Ovary (tissue), 9 donors: ENCODE results near the gene NPAS4. TPM values are rescaled to one million over a fixed set of nuclear protein-coding genes. Genes with fewer than 3 reads are reported as not detected.

Source experiments
- DNase-seq, 5 donors: peaks; one replicate each; pipeline ENCODE4 v3.0.0-alpha.2; 2019 to 2020
- H3K27ac ChIP-seq, 2 donors: fragments of 200-600 bp; one replicate each; pipeline versions ENCODE4 v1.5.1 to v1.8.0; 2019 to 2022
- H3K27me3 ChIP-seq: fragments of 200-600 bp; one replicate; pipeline ENCODE4 v1.8.0; 2022
- H3K36me3 ChIP-seq: fragments of 200-600 bp; sonication (generic); one replicate; pipeline ENCODE4 v1.5.1; 2019
- H3K4me1 ChIP-seq: one replicate; pipeline ENCODE4 v1.8.1; 2013; ENCODE audit warnings: mild to moderate bottlenecking, moderate library complexity; ENCODE audit not compliant: insufficient read depth
- H3K4me3 ChIP-seq: fragments of 200-600 bp; sonication (generic); one replicate; pipeline ENCODE4 v1.5.1; 2017
- H3K9me3 ChIP-seq, 2 donors: fragments of 200-600 bp in 1 of 2; sonication (generic) in 1 of 2; one replicate each; pipeline versions ENCODE4 v1.5.1 to v1.8.1; 2013 to 2019; ENCODE audit warnings: mild to moderate bottlenecking in 1 of 2, moderate library complexity in 1 of 2
- EP300 ChIP-seq: sonication (generic); formaldehyde crosslinking; IDR thresholded peaks from one replicate; pipeline ENCODE4 v1.6.1; 2017; ENCODE audit warnings: antibody characterized with exemption
- POLR2A ChIP-seq: fragments of 450-650 bp; IDR thresholded peaks from one replicate; pipeline ENCODE4 v1.6.1; 2017; ENCODE audit warnings: antibody characterized with exemption, mild to moderate bottlenecking, moderate library complexity
- WGBS, 3 donors: extraction: QIAGEN DNeasy Blood & Tissue Kit in 1 of 3; methylation state at CpG; one replicate each; pipeline versions ENCODE4 v1.1.5 to v1.1.7; 2013 to 2017; 5-methylcytosine and 5-hydroxymethylcytosine counted together
- intact Hi-C, 4 donors: fragments of 100-400 bp; cut with DNase I; formaldehyde crosslinking; loops; one replicate each; pipeline versions ENCODE4 v1.11.0 to v1.15.1; 2022 to 2023
- polyA plus RNA-seq, 2 donors: library from polyadenylated mRNA; stranded (reverse); fragments of 200-250 nt in 1 of 2; fragments of 350-450 nt in 1 of 2; fragmentation: Illumina TruSeq in 1 of 2; extraction: RNeasy Lipid Tissue Mini Kit (QIAGEN cat#74804) in 1 of 2; gene quantifications; one replicate each; pipeline ENCODE4 v1.2.3, GENCODE V29; 2013 to 2014
- total RNA-seq, 7 donors: library from RNA; depleted of rRNA in 2 of 7; stranded (reverse); fragments of >200 nt in 2 of 7; fragmentation: NEBNext Ultra II Directional in 3 of 7; extraction: Animal tissue kit (Norgen Biotek cat#: 25700) in 3 of 7; gene quantifications; one replicate each; pipeline versions ENCODE4 v1.1.0 to v1.2.4, GENCODE V29; 2016 to 2023
- TF ChIP-seq, protein P1 (sequence below), 3 donors: fragments of 450-650 bp in 2 of 3; fragments of 200-600 bp in 1 of 3; IDR thresholded peaks; one replicate each; pipeline versions ENCODE4 v1.5.1 to v1.8.0; 2016 to 2022; ENCODE audit warnings: antibody characterized with exemption in 3 of 3, mild to moderate bottlenecking in 1 of 3
- donor health status: DM: no; HTN: no; CAD: no; lungs with moderate emphysema.
- donor health status: DM: no; HTN: no; CAD: no.
- donor health status: Bipolar disorder and iron deficiency.
- donor health status: DM: yes; HTN: yes; CAD: no.
- donor health status: DM: no; HTN: no; CAD: no.
- donor health status: DM: yes; HTN: yes; CAD: no.

Gene NPAS4
- total and polyA plus RNA-seq, 9 donors: 0.07 to 3.3 (median 0.32) TPM; not detected in 2

DNA sequence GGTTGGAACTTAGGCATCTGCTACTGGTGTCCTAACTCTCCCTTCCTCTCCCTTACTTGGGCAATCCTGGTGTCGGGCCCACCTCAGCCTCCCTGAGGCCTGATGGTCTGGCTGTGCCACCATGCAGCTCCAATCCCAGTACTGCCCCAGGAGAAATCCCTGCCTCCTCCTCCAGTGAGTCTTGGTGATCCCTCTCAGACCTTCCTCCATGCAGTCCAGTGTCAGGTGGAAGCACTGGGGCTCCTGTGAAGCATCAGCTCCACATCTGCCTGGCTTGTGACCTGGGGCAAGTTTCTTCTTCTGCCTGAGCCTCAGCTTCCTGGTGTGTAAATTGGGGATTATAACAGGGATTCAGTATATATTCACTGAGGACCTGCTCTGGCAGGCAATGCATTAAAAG is 44.1 kb downstream of the NPAS4 start:
- no peak for DNase-seq
- intact Hi-C loops: no loop called here
- H3K9me3 ChIP-seq: no peaks in the 10 kb centered on the region
- H3K36me3 ChIP-seq: no peaks in the 10 kb centered on the region
- no peak overlapping the region for H3K27ac ChIP-seq
- H3K4me3 ChIP-seq: no peak overlapping the region
- H3K4me1 ChIP-seq: no peaks in the 10 kb centered on the region
- H3K27me3 ChIP-seq: no peaks in the 10 kb centered on the region
- TF ChIP-seq POLR2A (no peak), EP300 (no peak)
- TF ChIP-seq, protein P1, sequence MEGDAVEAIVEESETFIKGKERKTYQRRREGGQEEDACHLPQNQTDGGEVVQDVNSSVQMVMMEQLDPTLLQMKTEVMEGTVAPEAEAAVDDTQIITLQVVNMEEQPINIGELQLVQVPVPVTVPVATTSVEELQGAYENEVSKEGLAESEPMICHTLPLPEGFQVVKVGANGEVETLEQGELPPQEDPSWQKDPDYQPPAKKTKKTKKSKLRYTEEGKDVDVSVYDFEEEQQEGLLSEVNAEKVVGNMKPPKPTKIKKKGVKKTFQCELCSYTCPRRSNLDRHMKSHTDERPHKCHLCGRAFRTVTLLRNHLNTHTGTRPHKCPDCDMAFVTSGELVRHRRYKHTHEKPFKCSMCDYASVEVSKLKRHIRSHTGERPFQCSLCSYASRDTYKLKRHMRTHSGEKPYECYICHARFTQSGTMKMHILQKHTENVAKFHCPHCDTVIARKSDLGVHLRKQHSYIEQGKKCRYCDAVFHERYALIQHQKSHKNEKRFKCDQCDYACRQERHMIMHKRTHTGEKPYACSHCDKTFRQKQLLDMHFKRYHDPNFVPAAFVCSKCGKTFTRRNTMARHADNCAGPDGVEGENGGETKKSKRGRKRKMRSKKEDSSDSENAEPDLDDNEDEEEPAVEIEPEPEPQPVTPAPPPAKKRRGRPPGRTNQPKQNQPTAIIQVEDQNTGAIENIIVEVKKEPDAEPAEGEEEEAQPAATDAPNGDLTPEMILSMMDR (IDR thresholded peaks at IDR 0.05): no peak
- 75 to 93% (median 85%) methylated on average over 1 of the region's 1 CpG for WGBS, 3 donors

DNA sequence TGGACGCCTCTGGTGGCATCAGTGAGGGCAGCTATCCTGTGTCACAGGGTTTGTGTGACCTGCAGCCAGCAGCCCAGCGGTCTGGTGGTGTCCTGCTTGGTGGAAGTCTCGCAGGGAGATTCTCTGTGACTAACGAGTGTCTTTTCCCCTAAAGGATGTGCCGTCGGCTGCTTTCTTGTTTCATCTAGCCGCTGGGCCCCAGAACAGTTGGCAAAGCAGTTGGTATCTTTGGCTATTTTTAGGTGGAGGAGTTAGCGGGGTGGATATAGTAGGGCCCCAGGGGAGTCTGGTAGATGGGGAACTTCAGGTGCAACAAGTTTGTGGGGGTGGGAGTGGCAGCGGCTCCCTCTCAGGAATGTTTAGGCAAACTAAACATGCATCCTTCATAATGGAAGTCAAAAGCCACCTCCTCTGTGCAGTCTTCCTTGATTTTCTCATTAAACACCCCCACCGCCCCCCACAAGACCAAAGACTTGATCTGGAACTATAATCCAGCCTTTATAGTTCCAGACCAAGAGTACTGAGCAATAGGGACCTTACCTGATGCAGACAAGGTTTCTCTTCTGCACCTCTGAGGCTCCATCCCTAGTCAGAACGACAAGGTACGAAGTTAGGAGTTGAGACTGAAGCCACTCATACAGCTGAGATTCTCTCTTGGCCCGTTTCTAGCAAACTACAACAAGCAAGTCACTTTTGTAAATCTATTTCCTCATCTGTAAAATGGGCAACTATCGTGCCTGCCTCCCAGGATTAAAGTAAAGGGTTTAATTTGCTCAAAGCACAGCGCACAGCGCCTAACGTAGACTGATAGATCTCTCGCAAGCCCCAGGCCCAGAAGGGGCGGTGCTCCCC is 44.8 kb downstream of the NPAS4 start:
- H3K27me3 ChIP-seq: no peaks in the 10 kb centered on the region
- H3K27ac ChIP-seq: peak overlapping the region in 1 of 2 donors; percentile 74
- no peaks in the 10 kb centered on the region for H3K4me1 ChIP-seq
- peak overlapping the region; percentile 70 for H3K4me3 ChIP-seq
- intact Hi-C loops: no loop called here
- DNase-seq: no peak
- no peak for TF ChIP-seq POLR2A
- TF ChIP-seq EP300: no peak
- TF ChIP-seq, protein P1 (IDR thresholded peaks at IDR 0.05): no peak
- H3K9me3 ChIP-seq: no peaks in the 10 kb centered on the region
- 35 to 41% (median 37%) methylated on average over 19 of the region's 19 CpGs for WGBS, 3 donors
- H3K36me3 ChIP-seq: no peaks in the 10 kb centered on the region

DNA sequence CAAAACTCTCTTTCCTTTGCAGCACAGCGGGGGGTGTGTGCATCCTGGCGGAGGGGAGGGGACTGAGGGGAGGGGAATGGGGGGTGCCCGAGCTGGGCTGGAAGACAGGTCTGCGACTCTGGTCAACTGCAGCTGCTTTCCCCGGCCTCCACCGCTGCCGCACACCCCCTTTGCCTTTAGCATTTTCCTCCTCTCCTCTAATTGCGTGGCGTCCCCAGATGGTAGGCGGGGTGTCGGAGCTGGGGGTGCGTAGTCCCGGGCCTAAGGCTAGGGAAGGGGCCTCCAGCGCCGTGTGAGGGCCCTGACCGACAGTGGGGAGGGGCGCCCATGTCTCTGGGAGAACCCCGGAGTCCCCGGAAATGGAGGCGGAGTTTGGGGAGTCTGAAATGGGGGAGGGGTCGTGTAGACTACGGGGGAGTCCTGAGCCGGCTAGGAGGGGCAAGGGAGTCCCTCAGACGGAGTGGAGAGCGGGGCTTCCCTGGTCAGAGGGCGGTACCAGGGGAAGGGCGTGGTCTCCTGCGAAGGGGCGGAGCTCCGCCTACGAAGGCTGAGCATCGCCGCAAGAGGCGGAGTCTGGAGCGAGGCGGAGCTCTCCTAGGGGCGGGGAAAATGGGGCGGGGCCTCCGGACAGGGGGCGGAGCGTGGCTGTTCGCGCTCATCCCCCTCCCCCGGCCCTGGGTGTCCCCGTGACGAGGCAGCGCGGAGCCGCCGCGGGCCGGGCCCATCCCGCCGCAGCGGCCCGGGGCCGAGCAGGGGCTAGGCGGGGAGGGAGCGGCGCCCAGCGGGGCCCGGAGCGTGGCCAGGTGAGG is 45.6 kb downstream of the NPAS4 start, which contains the start of gene PELI3:
PELI3 (plus strand) TSS at position 681 of the 809 bp plus-strand sequence. CDS start 1,224 bp downstream, outside the sequence.
- intact Hi-C loops: no loop called here
- no peaks in the 10 kb centered on the region for H3K9me3 ChIP-seq
- no peaks in the 10 kb centered on the region for H3K4me1 ChIP-seq
- peak within 1 kb of the TSS; percentile 70 for H3K4me3 ChIP-seq
- 0 to 1% (median 0%) methylated on average over 40 to 63 of the region's 63 CpGs for WGBS, 3 donors
- H3K36me3 ChIP-seq: no peaks in the 10 kb centered on the region
- H3K27me3 ChIP-seq: no peaks in the 10 kb centered on the region
- peak within 1 kb of the TSS; percentile 59 to 74 for H3K27ac ChIP-seq
- TF ChIP-seq, protein P1 (IDR thresholded peaks at IDR 0.05): no peak
- TF ChIP-seq POLR2A: peak; percentile 65
- peak; percentile 95 to 99 (median 98) for DNase-seq

DNA sequence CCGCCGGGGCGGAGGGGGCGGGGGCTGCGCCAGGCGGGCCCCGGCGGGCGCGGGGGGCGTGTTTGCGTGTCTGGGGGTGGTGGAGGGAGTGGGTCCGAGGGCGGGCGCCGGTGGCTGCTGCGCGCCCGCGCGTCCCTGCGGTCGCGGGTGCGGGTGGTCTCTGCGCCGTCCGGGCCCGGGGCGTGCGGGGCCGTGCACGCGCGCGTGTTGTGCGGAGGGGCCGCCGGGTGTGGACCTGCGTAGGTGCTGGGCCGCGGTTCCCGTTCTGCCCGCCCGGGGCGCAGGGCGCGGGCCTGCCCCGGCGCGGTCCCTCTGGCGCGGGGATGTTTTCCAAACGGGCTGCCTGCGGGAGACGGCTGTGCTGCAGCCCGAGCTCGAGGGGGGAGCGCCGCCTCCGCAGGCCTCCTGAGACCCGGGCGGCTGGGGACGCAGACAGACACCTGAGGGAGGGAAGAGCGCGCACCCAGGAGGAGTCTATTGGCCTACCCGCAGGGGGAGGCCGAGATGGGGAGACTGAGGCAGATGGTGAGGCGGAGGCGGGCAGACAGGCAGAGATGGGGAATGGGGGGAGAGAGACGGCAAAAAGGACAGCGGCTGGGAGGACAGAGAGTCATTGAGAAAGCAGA is 46.3 kb downstream of the NPAS4 start:
- H3K27ac ChIP-seq: peak overlapping the region in 1 of 2 donors; percentile 39
- no peaks in the 10 kb centered on the region for H3K27me3 ChIP-seq
- no peaks in the 10 kb centered on the region for H3K4me1 ChIP-seq
- intact Hi-C loops: no loop called here
- peak in 1 of 5 donors; percentile 49 for DNase-seq
- peak overlapping the region; percentile 70 for H3K4me3 ChIP-seq
- no peaks in the 10 kb centered on the region for H3K36me3 ChIP-seq
- H3K9me3 ChIP-seq: no peaks in the 10 kb centered on the region
- TF ChIP-seq, protein P1 (IDR thresholded peaks at IDR 0.05): peak in 2 of 3 donors; percentile 41 to 64
- TF ChIP-seq EP300: no peak
- WGBS, 3 donors: 1% methylated on average over 40 to 72 of the region's 72 CpGs
